ENCODE data around the gene CPZ. TPM values are rescaled to one million over a fixed set of nuclear protein-coding genes. Genes with fewer than 3 reads are reported as not detected.

CPZ gene
- total and polyA plus RNA-seq, 2 experiments from 2014 or later = 24.6 to 37.3 TPM

DNA sequence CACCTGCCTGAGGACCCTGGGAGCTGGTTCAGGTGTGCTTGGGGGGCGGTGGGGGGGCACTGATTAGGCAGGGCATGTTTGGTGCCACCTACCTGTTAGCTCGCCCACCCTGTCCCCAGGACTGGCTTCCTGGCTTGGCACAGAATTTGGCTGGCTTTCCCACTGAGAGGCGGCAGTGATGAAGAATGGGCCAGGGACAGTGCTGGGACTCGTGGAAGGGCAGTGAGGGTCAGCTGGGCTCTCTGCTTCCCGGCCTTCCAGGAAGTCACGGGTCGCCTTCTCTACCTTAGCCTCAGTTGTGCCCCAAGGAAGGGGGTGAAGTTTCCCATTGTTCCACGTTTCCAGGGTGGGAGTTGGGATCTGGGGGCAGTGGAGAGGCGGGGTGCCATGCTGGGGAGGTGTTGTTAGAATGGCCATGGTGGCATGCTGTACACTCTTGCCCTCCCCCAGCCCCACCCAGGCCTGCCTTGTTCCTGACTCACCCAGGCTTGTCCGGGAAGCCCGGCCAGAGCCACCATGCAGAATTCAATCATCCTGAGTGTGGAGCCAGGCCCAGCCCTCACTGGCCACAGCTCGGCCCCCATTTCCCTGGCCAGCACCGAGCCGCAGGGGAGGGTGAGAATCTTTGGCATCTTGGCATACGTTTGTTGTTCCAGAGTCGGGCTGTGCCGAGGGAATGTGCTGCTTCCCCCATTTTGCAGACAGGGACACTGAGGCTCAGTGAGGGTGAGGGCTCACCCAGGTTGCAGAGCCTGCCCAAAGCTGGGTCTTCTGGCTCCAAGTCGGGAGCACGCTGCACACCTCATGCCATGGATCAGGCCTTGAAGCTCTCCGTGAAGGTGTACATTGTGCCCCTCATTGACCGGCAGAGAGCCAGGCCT, 34.2 kb upstream of the CPZ start:
- no peak overlapping the region for H3K4me3 ChIP-seq
- no peak overlapping the region for H3K27ac ChIP-seq (ENCODE audit: low read depth)
- no peak overlapping the region for H3K27ac Mint-ChIP-seq
- no peaks in the 10 kb centered on the region; the same call in 1 of the 3 replicates for H3K9me3 Mint-ChIP-seq
- no peaks in the 10 kb centered on the region for H4K20me1 ChIP-seq (replicated peaks; ENCODE audit: insufficient read depth)
- H3K4me2 ChIP-seq = no peak overlapping the region
- peaks cover 19% of the 10 kb centered on the region; the same call in 1 of the 2 replicates for H3K4me1 ChIP-seq (ENCODE audit: insufficient read depth)
- H3F3A ChIP-seq (replicated peaks; ENCODE audit: low read depth) = no peaks in the 10 kb centered on the region
- no peaks in the 10 kb centered on the region for H3K9me2 ChIP-seq (ENCODE audit: insufficient read depth)
- no peak for DNase-seq (ENCODE audit: low spot score)
- no peaks in the 10 kb centered on the region for H3K27me3 ChIP-seq (ENCODE audit: insufficient read depth)
- no peak for ATAC-seq
- H3K4me3 Mint-ChIP-seq = no peak overlapping the region
- H3K36me3 Mint-ChIP-seq (ENCODE audit: low read depth) = no peaks in the 10 kb centered on the region; the same call in 2 of the 3 replicates
- H3K4me1 Mint-ChIP-seq = peaks cover 30% of the 10 kb centered on the region
- no peak overlapping the region for H2AFZ ChIP-seq
- H3K36me3 ChIP-seq (ENCODE audit: insufficient read depth) = no peaks in the 10 kb centered on the region
- H3K27me3 Mint-ChIP-seq (ENCODE audit: insufficient read depth, low read depth, poor library complexity) = peaks cover 19% of the 10 kb centered on the region
- TF ChIP-seq, protein P1, sequence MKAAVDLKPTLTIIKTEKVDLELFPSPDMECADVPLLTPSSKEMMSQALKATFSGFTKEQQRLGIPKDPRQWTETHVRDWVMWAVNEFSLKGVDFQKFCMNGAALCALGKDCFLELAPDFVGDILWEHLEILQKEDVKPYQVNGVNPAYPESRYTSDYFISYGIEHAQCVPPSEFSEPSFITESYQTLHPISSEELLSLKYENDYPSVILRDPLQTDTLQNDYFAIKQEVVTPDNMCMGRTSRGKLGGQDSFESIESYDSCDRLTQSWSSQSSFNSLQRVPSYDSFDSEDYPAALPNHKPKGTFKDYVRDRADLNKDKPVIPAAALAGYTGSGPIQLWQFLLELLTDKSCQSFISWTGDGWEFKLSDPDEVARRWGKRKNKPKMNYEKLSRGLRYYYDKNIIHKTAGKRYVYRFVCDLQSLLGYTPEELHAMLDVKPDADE (IDR thresholded peaks at IDR 0.05) = no peak
- TF ChIP-seq POLR2AphosphoS5 (IDR thresholded peaks at IDR 0.05; ENCODE audit: low read depth) = no peak
- no peak for TF ChIP-seq ZNF114 (CRISPR knock-in tag; IDR thresholded peaks at IDR 0.05)
- no peak for TF ChIP-seq ZNF331 (CRISPR knock-in tag; IDR thresholded peaks at IDR 0.05; ENCODE audit: low read depth)
- TF ChIP-seq, protein P2, sequence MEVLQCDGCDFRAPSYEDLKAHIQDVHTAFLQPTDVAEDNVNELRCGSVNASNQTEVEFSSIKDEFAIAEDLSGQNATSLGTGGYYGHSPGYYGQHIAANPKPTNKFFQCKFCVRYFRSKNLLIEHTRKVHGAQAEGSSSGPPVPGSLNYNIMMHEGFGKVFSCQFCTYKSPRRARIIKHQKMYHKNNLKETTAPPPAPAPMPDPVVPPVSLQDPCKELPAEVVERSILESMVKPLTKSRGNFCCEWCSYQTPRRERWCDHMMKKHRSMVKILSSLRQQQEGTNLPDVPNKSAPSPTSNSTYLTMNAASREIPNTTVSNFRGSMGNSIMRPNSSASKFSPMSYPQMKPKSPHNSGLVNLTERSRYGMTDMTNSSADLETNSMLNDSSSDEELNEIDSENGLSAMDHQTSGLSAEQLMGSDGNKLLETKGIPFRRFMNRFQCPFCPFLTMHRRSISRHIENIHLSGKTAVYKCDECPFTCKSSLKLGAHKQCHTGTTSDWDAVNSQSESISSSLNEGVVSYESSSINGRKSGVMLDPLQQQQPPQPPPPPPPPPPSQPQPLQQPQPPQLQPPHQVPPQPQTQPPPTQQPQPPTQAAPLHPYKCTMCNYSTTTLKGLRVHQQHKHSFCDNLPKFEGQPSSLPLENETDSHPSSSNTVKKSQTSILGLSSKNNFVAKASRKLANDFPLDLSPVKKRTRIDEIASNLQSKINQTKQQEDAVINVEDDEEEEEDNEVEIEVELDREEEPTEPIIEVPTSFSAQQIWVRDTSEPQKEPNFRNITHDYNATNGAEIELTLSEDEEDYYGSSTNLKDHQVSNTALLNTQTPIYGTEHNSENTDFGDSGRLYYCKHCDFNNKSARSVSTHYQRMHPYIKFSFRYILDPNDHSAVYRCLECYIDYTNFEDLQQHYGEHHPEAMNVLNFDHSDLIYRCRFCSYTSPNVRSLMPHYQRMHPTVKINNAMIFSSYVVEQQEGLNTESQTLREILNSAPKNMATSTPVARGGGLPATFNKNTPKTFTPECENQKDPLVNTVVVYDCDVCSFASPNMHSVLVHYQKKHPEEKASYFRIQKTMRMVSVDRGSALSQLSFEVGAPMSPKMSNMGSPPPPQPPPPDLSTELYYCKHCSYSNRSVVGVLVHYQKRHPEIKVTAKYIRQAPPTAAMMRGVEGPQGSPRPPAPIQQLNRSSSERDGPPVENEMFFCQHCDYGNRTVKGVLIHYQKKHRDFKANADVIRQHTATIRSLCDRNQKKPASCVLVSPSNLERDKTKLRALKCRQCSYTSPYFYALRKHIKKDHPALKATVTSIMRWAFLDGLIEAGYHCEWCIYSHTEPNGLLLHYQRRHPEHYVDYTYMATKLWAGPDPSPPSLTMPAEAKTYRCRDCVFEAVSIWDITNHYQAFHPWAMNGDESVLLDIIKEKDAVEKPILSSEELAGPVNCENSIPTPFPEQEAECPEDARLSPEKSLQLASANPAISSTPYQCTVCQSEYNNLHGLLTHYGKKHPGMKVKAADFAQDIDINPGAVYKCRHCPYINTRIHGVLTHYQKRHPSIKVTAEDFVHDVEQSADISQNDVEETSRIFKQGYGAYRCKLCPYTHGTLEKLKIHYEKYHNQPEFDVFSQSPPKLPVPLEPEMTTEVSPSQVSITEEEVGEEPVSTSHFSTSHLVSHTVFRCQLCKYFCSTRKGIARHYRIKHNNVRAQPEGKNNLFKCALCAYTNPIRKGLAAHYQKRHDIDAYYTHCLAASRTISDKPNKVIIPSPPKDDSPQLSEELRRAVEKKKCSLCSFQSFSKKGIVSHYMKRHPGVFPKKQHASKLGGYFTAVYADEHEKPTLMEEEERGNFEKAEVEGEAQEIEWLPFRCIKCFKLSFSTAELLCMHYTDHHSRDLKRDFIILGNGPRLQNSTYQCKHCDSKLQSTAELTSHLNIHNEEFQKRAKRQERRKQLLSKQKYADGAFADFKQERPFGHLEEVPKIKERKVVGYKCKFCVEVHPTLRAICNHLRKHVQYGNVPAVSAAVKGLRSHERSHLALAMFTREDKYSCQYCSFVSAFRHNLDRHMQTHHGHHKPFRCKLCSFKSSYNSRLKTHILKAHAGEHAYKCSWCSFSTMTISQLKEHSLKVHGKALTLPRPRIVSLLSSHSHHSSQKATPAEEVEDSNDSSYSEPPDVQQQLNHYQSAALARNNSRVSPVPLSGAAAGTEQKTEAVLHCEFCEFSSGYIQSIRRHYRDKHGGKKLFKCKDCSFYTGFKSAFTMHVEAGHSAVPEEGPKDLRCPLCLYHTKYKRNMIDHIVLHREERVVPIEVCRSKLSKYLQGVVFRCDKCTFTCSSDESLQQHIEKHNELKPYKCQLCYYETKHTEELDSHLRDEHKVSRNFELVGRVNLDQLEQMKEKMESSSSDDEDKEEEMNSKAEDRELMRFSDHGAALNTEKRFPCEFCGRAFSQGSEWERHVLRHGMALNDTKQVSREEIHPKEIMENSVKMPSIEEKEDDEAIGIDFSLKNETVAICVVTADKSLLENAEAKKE (CRISPR knock-in tag; IDR thresholded peaks at IDR 0.05) = no peak
- TF ChIP-seq STAT1 (IDR thresholded peaks at IDR 0.05; ENCODE audit: unreplicated experiment) = no peak
- TF ChIP-seq NANOG (IDR thresholded peaks at IDR 0.05; ENCODE audit: borderline replicate concordance) = no peak
- TF ChIP-seq JUNB (IDR thresholded peaks at IDR 0.05; ENCODE audit: unreplicated experiment) = no peak
- TF ChIP-seq, protein P3, sequence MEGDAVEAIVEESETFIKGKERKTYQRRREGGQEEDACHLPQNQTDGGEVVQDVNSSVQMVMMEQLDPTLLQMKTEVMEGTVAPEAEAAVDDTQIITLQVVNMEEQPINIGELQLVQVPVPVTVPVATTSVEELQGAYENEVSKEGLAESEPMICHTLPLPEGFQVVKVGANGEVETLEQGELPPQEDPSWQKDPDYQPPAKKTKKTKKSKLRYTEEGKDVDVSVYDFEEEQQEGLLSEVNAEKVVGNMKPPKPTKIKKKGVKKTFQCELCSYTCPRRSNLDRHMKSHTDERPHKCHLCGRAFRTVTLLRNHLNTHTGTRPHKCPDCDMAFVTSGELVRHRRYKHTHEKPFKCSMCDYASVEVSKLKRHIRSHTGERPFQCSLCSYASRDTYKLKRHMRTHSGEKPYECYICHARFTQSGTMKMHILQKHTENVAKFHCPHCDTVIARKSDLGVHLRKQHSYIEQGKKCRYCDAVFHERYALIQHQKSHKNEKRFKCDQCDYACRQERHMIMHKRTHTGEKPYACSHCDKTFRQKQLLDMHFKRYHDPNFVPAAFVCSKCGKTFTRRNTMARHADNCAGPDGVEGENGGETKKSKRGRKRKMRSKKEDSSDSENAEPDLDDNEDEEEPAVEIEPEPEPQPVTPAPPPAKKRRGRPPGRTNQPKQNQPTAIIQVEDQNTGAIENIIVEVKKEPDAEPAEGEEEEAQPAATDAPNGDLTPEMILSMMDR (conservative IDR thresholded peaks at IDR 0.05; ENCODE audit: low read depth in 2 of 2) = no peak
- TF ChIP-seq EZH2 (IDR thresholded peaks at IDR 0.05; ENCODE audit: low read depth, unreplicated experiment) = no peak
- TF ChIP-seq CREB1 (CRISPR knock-in tag; IDR thresholded peaks at IDR 0.05; ENCODE audit: low read depth) = no peak
- H3K79me2 ChIP-seq (replicated peaks; ENCODE audit: insufficient read depth) = no peaks in the 10 kb centered on the region

All from GM23338 (cell line).